GM21717 (cell line): Measurements from ENCODE around the gene CSNK1G1.
"Not testable (repeated sequence)": the region's sequence is repeated elsewhere in the genome, so short reads cannot be mapped to it uniquely, and the experiment has no call there.

Experiments used
- ATAC-seq: cut with Tn5 transposase; IDR thresholded peaks from one replicate; pipeline ENCODE4 v1.9.1; 2021; ENCODE audit warnings: mild to moderate bottlenecking, moderate library complexity; ENCODE audit not compliant: unreplicated experiment

The CSNK1G1 gene

GRCh38 chr15:64351265-64351664 lies 4.7 kb downstream of the CSNK1G1 start:
- ATAC-seq: no peak

GRCh38 chr15:64349375-64349774 lies 6.6 kb downstream of the CSNK1G1 start:
- no peak for ATAC-seq

DNA sequence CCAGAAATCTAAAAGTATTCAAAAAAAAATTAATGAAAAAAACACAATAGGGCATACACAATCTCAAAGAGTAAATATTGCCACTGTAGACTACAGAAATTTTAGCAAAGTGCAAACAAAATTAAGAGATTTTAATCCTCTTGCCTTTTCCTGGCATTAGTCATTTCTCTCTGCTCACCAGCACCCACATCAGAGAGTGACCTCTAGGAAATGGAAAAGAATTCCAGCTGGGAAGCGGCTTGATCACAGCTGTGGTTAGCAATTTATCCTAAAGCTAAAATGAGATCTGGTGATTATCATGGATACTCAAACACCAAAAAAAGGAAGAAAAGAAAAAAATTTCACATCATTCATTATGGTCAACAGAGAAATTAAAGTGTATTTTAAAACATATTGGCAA lies 7.5 kb downstream of the CSNK1G1 start:
- no peak for ATAC-seq

- ATAC-seq: not testable (repeated sequence)
Measured at GRCh38 chr15:64346242-64346641, 9.7 kb downstream of the CSNK1G1 start.

DNA sequence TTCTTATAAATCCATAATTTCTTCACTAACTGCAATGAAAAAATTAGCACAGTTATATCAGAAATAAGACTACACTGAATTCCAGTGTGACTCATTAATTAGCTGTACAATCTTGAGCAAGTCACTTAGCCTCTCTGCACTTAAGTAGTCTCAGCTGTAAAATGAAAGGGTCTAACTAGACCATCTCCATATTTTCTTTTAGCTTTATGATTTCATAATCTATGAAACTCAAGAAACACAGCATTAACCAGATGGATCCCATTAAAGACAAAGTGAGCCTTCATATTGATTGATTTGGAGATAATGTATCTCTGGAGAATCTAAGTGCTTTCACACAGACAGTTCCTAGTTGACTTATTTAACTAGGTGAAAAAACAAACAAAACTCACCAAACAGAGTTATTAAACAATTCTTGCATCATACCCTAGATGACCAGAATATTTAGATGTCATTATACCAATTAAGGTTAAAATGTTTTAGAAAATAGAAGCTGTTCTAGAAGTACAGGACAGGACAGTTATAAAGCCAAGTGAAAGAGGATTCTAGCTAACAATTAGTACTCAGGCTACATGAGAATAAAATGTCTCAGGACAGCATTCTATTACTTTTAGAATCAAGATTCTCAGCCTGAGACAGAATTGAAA lies 11.2 kb downstream of the CSNK1G1 start:
- no peak for ATAC-seq

GRCh38 chr15:64343841-64344240 lies 12.1 kb downstream of the CSNK1G1 start:
- ATAC-seq: no peak

DNA sequence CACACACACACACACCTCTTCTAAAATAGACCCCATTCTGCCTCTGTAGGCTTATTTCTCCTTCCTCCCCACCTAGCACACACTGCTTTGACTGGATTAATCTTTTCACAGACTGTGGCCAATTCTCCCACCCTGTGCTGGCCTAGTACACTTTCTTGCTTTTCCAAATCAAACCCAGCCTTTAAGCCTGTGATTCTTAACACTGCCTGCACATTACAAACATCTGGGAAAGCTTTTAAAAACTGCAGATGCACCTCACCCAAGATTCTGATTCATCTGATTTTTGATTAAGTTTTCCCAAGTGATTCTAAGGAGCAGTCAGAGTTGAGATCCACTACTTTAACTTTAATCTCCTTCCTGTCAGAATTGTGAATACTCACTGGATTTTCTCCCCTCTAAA lies 12.8 kb downstream of the CSNK1G1 start:
- no peak for ATAC-seq

GRCh38 chr15:64341961-64342360 lies 14.0 kb downstream of the CSNK1G1 start:
- ATAC-seq: no peak

- no peak for ATAC-seq
Measured at GRCh38 chr15:64340355-64340754, 15.6 kb downstream of the CSNK1G1 start.

- no peak for ATAC-seq
Measured at GRCh38 chr15:64337761-64338160, 18.2 kb downstream of the CSNK1G1 start.

DNA sequence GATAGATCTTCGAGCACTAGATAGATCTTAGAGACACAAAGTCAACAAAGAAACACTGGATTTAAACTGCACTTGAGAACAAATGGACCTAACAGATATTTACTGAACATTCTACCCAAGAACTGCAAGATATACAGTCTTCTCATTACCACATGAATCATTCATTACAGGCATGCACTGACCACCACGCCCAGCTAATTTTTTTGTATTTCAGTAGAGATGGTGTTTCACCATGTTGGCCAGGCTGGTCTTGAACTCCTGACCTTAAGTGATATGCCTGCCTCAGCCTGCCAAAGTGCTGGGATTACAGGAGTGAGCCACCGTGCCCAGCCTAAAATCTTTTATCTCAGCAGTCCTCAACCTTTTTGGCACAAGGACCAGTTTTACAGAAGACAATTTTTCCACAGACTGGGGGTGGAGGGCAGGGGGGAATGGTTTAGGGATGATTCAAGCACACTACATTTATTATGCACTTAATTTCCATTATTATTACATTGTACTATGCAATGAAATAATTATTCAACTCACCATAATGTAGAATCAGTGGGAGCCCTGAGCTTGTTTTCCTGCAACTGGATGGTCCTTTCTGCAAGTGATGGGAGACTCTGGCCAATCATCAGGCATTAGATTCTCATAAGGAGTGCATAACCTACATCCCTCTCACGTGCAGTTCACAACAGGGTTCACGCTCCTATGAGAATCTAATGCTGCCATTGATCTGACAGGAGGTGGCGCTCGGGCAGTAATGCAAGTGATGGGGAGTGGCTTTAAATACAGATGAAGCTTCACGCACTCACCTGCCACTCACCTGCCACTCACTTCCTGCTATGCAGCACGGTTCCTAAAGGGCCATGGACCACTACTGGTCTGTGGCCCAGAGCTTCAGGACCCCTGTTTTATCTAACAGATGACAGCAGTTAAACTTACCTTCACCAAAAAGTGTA lies 21.7 kb downstream of the CSNK1G1 start:
- ATAC-seq: no peak

DNA sequence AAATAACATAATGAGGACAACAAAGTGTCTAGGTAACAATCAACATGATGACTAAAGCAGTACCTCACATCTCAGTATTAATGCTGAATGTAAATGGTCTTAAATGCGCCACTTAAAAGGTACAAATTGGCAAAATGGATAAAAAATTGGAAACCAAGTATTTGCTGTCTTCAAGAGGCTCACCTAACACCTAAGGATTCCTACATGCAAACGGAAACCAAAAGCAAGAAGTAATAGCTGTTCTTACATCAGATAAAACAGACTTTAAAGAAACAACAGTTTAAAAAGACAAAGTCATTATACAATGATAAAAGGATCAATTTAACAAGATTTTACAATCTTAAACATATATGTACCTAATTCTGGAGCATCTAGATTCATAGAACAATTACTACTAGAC lies 22.5 kb downstream of the CSNK1G1 start:
- ATAC-seq: no peak

GRCh38 chr15:64331668-64332067 lies 24.3 kb downstream of the CSNK1G1 start:
- not testable (repeated sequence) for ATAC-seq

DNA sequence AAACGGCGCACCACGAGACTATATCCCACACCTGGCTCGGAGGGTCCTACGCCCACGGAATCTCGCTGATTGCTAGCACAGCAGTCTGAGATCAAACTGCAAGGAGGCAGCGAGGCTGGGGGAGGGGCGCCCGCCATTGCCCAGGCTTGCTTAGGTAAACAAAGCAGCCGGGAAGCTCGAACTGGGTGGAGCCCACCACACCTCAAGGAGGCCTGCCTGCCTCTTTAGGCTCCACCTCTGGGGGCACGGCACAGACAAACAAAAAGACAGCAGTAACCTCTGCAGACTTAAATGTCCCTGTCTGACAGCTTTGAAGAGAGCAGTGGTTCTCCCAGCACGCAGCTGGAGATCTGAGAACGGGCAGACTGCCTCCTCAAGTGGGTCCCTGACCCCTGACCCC lies 29.0 kb downstream of the CSNK1G1 start:
- ATAC-seq: not testable (repeated sequence)

- ATAC-seq: not testable (repeated sequence)
Measured at GRCh38 chr15:64326458-64326857, 29.5 kb downstream of the CSNK1G1 start.

GRCh38 chr15:64324165-64324877 lies 31.7 kb downstream of the CSNK1G1 start:
- no peak for ATAC-seq

- ATAC-seq: no peak
Measured at GRCh38 chr15:64315216-64315615, 40.8 kb downstream of the CSNK1G1 start.

GRCh38 chr15:64314456-64314855 lies 41.5 kb downstream of the CSNK1G1 start:
- no peak for ATAC-seq

GRCh38 chr15:64311566-64311965 lies 44.4 kb downstream of the CSNK1G1 start:
- no peak for ATAC-seq

DNA sequence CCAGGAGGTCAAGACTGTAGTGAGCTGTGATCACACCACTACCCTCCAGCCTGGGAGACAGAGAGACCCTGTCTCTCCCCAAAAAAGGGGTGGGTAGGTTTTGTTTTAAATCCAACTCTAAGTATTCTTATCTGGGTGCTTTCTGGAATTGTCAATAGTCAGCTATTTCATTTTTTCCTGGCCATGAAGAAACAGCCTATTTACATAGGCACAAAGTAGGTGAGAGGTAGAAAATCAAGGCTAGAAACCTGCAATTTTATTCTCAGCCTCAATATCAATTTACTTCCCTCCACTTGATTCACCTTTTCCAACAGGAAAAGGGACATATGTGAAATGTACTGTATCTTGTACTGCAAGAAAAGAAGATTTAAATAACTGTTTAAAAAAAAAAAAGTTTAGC lies 45.9 kb downstream of the CSNK1G1 start:
- no peak for ATAC-seq

GRCh38 chr15:64305261-64305660 lies 50.7 kb downstream of the CSNK1G1 start:
- ATAC-seq: no peak

- no peak for ATAC-seq
Measured at GRCh38 chr15:64289550-64289949, 66.4 kb downstream of the CSNK1G1 start.
